Nucleus accumbens (tissue), 56 donors: ENCODE measurements around the gene ABCA7.

Experiments
- DNase-seq, 56 donors: peaks; one replicate each; lab custom pipeline; 2025; lab: John Stamatoyannopoulos, UW

Gene ABCA7, protein sequence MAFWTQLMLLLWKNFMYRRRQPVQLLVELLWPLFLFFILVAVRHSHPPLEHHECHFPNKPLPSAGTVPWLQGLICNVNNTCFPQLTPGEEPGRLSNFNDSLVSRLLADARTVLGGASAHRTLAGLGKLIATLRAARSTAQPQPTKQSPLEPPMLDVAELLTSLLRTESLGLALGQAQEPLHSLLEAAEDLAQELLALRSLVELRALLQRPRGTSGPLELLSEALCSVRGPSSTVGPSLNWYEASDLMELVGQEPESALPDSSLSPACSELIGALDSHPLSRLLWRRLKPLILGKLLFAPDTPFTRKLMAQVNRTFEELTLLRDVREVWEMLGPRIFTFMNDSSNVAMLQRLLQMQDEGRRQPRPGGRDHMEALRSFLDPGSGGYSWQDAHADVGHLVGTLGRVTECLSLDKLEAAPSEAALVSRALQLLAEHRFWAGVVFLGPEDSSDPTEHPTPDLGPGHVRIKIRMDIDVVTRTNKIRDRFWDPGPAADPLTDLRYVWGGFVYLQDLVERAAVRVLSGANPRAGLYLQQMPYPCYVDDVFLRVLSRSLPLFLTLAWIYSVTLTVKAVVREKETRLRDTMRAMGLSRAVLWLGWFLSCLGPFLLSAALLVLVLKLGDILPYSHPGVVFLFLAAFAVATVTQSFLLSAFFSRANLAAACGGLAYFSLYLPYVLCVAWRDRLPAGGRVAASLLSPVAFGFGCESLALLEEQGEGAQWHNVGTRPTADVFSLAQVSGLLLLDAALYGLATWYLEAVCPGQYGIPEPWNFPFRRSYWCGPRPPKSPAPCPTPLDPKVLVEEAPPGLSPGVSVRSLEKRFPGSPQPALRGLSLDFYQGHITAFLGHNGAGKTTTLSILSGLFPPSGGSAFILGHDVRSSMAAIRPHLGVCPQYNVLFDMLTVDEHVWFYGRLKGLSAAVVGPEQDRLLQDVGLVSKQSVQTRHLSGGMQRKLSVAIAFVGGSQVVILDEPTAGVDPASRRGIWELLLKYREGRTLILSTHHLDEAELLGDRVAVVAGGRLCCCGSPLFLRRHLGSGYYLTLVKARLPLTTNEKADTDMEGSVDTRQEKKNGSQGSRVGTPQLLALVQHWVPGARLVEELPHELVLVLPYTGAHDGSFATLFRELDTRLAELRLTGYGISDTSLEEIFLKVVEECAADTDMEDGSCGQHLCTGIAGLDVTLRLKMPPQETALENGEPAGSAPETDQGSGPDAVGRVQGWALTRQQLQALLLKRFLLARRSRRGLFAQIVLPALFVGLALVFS (N-terminal part only)

DNA sequence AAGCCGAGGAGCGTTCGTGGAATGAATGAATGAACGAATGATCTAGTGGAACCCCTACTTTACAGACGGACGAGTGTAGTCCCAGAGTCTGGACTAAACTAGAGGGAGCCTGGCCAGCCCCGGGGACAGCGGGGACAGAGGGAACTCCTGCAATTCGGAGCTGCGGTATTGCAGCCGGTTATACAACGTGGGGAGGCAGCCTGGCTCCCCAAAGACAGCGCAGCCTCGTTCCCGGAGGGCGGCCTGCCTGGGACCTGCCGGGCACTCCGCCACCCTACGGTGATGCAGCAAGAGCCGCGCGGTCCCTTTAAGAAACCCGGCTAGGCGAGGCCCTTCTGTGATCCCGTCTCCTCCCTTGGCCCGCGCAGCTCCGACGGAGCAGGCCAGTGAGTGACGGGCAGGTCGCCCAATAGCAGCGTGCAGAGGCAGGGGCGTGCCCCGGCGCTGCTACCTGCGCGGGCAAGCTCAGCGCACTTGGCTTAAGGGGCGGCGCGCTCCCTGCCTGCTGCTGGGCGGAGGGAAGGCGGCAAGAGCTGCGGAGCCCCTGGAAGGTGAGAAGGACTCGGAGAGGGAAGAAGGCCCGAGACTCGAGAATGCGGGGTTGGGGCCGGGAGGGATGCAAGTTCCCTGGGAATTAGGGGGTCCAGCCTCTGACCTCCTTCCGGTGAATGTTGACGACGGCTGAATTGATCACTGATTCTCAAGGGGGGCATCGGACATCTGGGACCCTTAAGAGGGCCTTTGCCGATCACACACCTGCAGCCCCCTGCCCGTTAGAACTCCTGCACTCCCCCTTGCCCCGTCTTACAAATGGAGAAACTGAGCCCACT lies at the start of gene ABCA7:
TSS of gene ABCA7 (plus strand) at position 462 of the 830 bp plus-strand sequence. CDS start 1,255 bp downstream, outside the sequence.
- DNase-seq: peak; percentile 66 to 98 (median 90)

DNA sequence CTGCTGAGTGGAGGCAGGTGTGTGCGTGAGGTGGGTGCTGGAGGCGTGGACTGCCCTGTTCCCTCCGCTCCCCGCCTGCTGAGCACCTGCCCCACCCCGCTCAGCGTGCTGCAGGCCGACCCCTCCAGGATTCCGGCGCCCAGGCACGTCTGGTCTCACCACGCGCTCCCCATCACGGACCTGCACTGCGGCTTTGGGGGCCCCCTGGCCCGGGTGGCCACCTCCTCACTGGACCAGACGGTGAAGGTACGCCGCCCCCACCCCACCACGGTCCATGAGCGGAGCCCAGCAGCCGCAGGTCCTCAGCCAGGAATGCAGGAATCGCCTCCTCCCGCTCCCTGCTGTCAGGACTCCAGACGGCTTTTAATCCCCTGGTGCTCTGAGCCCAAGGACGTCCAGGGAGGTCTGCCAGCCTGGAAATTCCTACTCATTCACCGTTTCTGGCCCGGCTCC lies 49.8 kb upstream of the ABCA7 start:
- no peak for DNase-seq

GRCh38 chr19:990746-991145 lies 49.2 kb upstream of the ABCA7 start:
- no peak for DNase-seq

DNA sequence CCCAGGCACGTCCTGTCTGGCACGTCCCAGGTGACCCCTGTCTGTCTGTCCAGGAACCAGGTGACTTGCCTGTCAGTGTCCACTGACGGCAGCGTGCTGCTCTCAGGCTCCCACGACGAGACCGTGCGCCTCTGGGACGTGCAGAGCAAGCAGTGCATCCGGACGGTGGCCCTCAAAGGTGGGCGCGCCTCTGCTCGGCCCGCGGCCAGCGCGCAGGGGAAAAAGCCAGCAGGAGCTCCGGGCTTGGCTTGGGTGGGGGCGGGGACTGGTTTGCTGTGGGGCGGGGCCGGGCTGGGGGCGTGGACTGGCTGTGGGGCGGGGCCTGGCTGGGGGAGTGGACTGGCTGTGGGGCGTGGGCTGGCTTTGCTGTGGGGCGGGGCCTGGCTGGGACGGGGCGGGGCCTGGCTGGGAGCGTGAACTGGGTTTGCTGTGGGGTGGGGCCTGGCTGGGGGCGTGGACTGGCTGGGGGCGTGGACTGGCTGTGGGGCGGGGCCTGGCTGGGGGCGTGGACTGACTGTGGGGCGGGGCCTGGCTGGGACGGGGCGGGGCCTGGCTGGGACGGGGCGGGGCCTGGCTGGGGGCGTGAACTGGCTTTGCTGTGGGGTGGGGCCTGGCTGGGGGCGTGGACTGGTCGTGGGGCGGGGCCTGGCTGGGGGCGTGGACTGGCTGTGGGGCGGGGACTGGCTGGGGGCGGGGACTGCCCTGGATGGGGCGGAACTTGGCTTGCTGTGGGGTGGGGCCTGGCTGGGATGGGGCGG lies 48.6 kb upstream of the ABCA7 start:
- peak in 4 of 56 donors; percentile 21 to 65 (median 45) for DNase-seq

- DNase-seq: no peak
Observed at GRCh38 chr19:991932-992669, 47.8 kb upstream of the ABCA7 start.

DNA sequence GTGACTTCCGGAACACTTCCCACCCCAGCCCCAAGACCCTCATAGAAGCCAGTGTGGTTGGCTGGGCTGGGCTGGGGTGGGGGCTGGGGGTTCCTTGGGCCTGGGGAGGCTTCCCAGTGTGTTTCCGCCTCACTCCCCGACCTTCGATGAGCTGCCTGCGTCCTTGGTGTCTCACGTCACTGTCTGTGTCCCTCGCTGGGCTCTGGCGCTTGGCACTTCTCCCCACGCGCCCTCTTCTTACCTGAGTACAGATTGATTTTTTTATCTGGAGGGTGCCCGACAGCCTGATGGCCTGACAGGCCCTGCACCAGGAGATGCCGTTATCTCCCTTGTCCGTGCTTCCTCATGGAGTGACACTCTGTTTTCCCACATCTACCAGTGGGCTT lies 47.2 kb upstream of the ABCA7 start:
- no peak for DNase-seq

- DNase-seq: no peak
Observed at GRCh38 chr19:993361-993830, 46.5 kb upstream of the ABCA7 start.

DNA sequence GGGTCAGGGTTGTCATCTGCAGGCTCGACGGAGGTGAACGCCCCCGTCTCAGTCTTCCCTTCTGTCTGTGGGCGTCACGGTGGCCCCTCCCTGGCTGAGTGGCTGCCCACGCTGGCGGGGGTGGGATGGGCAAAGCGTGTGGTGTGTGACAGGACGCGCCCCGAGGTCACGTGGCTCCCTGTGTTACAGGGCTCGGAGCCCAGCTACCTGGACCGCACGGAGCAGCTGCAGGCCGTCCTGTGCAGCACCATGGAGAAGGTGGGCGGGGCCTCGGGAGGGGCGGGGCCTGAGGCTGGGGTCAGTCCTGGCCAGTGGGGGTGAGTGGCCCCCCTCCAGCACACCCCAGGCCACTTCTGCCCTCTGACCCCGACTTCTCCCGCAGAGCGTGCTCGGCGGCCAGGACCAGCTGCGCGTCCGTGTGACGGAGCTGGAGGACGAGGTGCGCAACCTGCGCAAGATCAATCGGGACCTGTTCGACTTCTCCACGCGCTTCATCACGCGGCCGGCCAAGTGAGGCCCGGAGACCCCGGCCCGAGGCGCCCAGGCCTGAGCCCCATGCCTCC lies 46.0 kb upstream of the ABCA7 start:
- no peak for DNase-seq

GRCh38 chr19:994516-994915 lies 45.4 kb upstream of the ABCA7 start:
- no peak for DNase-seq

DNA sequence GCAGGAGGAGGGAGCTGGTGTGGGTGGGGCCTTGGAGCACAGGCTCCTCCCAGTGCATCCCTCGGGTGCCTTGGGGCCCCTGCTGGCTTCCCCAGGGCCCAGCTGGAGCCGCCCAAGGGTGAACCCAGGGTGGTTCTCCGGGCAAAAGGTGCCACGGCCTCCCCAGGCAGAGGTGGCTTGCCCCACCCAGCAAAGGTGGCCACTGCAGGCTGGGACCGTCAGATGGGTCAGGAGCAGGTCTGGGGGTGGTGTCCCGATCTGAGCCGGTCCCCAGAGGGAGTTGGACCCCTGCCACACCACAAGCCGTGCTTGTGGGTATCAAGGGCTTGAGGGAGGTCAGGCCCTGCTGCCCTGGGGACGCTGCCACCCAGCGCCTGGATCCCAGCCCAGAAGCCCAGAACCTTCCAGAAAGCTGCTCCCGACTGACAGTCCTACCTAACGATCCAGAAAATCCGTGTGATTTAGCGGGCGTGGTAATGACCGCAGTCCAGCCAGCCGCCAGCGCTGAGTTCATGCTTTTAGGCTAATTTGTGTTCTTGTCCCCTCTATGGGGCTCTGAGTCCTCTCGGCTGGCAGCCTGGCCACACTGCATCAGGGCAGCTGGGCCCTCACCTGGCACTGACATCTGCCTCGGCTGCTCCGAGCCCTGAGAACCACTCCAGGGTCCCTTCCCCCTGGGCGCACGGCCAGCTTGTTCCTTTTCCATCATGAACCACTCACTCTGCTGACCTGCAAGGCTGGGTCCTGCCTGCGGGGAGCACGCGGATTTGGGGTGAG lies 44.7 kb upstream of the ABCA7 start:
- peak in 4 of 56 donors; percentile 8 to 39 (median 33) for DNase-seq

GRCh38 chr19:996051-996838 lies 43.7 kb upstream of the ABCA7 start:
- DNase-seq: no peak

DNA sequence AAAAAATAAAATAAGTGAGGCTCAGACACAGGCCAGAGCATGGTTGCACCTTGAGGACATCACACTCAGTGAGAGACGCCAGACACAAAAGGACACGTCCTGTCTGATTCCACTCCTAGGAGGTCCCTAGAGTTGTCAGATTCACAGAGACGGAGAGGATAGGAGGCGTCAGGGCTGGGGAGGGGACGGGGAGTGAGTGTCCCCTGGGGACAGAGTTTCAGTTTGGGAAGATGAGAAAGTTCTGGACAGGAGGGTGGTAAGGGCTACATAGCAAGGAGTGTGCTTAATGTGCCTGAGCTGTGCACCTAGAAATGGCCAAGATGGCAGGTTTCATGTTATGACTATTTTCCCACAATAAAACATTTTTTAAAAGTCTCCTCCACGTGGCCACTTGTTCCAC lies 41.8 kb upstream of the ABCA7 start:
- no peak for DNase-seq

DNA sequence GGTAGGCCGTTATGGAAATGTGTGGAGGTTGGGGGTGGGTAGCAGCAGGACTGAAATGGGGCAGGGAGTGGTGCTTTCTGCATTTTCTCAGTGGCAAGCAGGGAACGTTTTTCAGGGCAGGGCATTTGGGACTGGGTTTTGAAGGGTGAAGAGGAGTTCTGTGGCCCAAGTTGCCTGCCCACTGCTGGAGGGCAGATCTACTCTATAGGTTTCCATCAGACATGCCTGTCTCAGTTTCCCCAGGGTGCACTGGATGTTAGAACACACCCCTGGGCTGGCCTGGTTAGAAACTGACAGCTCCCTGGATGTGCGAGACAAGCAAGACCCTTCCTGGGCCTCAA lies 40.6 kb upstream of the ABCA7 start:
- no peak for DNase-seq

- DNase-seq: peak in 1 of 56 donors; percentile 17
Observed at GRCh38 chr19:1000095-1000494, 39.8 kb upstream of the ABCA7 start, which contains the start of gene GRIN3B. Gene GRIN3B (plus strand): TSS chr19:1000419. CDS start chr19:1000438, 19 bp downstream.

DNA sequence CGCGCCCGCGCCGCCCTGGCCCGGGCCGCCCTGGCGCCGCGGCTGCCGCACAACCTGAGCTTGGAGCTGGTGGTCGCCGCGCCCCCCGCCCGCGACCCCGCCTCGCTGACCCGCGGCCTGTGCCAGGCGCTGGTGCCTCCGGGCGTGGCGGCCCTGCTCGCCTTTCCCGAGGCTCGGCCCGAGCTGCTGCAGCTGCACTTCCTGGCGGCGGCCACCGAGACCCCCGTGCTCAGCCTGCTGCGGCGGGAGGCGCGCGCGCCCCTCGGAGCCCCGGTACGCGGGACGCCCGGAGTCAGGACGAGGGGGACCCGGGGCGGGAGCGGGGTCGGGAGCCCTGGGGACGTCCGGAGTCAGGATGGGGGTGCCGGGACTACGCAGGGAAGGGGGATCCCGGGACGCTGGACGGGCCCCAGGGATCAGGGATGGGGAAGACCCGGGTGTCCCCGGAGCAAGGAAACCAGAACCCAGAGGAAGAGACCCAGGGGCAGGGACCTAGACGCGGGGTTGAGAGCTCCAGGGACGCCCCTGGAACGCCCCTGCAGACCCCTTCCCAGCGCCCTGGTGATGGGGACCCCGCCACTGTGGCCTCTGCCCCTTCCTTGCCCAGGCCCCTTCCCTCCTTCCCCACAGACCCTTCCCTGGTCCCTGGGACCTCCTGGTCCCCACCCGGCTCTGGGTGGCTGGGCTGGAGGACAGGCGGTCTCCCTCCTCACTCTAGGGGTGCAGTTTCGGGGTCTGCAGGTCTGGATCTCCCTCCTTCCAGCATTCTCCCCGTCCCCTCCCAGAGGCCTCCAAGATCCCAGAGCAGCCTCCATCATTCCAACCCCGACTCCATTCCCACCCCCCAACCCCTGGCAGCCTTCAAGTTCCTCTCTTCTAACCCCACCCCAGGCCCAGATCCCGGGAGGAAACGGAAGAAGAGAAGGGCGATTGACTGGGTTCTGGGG lies 39.0 kb upstream of the ABCA7 start:
- DNase-seq: no peak
